Fibroblast of the aortic adventitia (primary cell): ENCODE measurements around the gene SERPINB12. TPM values are rescaled to one million over a fixed set of nuclear protein-coding genes. Genes with fewer than 3 reads are reported as not detected.
A peak's percentile ranks its signal among the peaks of the same experiment; 100 is the strongest.

Source experiments
- DNase-seq: peaks from one replicate; pipeline ENCODE4 v3.0.0-alpha.2; 2010; ENCODE audit warnings: low read depth
- H3K4me3 ChIP-seq: 2 replicates; pipeline ENCODE4 v1.5.1; 2011; ENCODE audit warnings: low read depth, mild to moderate bottlenecking, control low read depth, low read length, moderate library complexity
- total RNA-seq: library from RNA; depleted of rRNA; stranded (reverse); fragments of >200 nt; gene quantifications from 2 replicates; pipeline ENCODE4 v1.2.3, GENCODE V29; 2012; ENCODE audit warnings: low replicate concordance
- TF ChIP-seq, protein P1 (sequence below): IDR thresholded peaks from 2 replicates; pipeline ENCODE4 v1.5.1; 2011; ENCODE audit warnings: mild to moderate bottlenecking, low read length, control low read depth, inconsistent platforms; ENCODE audit not compliant: insufficient read depth

SERPINB12 gene
- total RNA-seq, 1 donor = not detected

DNA sequence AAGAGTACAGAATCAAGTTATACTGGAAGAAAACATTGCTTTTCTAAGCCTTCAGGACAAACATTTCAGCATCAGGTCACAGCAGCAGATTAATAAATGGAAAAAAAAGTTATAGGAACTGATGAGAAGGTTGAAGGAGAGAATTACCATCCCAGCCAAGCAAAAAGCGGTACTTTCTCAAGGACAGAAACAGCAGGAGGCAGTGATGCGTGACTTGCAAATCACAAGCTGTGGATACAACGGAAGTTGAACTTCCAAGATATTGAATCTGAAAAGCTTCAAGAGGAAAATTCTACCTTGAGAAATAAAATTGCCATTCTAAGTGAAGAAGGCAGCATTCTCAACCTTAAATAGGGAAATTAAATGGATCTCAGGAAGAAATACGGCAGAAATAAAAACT, 18.5 kb upstream of the SERPINB12 start:
- TF ChIP-seq, protein P1, sequence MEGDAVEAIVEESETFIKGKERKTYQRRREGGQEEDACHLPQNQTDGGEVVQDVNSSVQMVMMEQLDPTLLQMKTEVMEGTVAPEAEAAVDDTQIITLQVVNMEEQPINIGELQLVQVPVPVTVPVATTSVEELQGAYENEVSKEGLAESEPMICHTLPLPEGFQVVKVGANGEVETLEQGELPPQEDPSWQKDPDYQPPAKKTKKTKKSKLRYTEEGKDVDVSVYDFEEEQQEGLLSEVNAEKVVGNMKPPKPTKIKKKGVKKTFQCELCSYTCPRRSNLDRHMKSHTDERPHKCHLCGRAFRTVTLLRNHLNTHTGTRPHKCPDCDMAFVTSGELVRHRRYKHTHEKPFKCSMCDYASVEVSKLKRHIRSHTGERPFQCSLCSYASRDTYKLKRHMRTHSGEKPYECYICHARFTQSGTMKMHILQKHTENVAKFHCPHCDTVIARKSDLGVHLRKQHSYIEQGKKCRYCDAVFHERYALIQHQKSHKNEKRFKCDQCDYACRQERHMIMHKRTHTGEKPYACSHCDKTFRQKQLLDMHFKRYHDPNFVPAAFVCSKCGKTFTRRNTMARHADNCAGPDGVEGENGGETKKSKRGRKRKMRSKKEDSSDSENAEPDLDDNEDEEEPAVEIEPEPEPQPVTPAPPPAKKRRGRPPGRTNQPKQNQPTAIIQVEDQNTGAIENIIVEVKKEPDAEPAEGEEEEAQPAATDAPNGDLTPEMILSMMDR = no peak
- peak; percentile 16 for DNase-seq
- no peak overlapping the region for H3K4me3 ChIP-seq

DNA sequence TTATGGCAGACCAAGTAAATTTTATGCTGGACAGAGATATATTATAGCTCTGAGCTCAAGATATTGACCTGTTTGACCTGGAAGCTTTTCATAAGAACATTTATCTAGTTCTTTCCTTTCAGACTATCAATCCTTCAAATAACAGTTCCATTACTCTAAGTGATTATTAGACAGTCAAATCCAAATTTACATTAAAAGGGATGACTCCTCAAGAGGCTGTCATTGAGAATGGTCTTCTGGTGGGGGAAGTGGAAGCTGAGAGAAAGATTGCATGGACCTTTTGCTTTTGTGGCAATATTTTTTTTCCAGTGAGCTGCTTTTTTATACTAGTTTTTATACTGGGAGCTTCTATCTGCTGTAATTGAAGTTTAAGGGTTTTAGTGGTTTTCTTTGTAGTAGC, 14.9 kb upstream of the SERPINB12 start:
- no peak for DNase-seq
- no peak overlapping the region for H3K4me3 ChIP-seq
- TF ChIP-seq, protein P1 = no peak

DNA sequence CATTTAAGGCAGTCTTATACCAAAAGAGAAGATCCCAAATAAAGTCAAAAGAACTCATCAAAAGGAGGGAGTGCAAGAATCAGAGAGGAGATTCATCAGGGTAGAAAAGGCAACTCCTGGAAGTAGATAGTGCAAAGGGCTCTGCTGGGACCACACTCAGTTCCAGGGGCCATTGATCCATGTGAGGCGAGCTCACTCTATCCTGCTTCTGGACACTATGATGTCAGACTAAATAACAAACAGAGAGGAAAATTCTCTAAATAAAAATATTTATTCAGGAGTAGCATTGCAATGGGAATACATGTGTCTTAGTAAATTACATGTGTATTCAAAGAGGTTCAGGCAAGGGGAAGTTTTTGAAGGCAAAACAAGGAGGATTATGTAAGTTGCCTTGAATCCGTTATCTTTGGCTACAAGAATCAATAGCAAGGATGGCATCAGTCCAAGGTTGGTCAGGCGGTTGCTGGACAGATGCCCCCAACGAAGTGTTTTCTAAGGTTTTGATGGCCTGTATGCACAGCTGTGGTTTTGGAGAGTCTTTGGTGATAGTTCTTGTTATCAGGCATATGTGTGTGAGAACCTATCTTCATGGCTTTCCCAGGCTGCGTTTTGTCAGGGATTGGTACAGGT, 13.2 kb upstream of the SERPINB12 start:
- no peak overlapping the region for H3K4me3 ChIP-seq
- TF ChIP-seq, protein P1 = no peak
- no peak for DNase-seq

DNA sequence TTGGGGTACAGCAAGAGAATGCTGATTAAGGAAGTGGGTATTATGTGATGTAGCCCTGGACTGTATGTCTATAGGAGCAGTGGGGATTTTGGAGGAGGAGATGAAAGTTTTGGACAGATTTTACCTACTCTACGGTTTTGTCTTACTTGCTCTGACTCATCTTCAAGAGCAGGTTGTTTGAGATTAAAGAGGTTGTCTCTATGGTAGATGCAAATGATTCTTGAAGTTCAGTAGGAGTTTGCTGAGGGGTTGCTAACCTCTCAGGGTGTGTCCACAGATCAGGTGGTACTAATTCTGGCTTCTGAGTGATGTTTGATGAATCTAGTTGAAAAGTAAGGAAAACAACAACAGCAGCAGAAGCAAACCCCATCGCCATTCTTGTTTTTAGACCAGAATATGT, 9.7 kb upstream of the SERPINB12 start:
- no peak for DNase-seq
- TF ChIP-seq, protein P1 = no peak
- H3K4me3 ChIP-seq = no peak overlapping the region

DNA sequence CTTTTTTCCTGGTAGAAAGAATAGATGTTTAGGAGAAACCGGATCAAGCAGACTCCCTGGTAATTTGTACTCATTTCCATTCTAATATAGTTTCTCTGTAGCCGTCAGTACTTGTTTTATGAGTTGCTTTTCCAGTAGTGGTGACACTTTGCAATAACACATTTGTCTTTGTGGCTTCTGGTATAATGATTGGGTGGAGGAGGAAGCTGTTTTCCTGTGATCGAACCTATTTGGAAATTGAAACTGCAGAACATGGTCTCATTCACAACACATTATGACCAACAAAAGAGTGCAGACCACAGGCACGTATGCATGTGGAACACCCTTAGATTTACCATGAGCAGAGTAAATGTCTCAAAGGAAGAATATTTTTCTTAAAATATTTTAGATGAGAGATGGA, 7.6 kb upstream of the SERPINB12 start:
- DNase-seq = no peak
- TF ChIP-seq, protein P1 = no peak
- no peak overlapping the region for H3K4me3 ChIP-seq

DNA sequence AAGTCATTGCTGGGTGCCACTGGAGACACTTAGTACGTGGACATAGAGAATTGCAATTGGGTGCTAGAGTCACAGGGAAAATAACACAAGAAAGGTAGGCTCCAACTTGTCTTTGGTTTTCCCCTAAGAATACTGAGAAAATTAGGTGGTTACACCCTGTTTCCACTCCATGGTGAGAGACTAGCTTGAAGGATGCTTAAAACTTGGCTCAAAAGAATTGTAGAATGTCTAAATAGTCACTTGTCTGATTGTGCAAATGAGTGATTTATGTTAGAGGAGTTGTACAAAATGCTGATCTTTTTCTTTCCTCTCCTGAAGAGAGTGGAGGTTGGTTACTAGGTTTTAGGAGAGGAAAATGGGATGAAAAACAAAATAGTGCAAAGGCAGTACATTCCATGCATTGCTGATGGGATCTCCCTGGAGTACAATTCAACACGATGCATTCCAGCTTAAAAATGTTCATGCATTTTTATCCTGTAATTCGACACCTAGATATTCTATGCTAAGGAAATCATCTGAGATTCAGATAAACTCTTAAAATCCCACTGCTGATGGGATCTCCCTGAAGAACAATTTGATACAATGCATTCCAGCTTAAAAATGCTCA, 2.2 kb upstream of the SERPINB12 start:
- peak; percentile 70 for DNase-seq
- no peak overlapping the region for H3K4me3 ChIP-seq
- TF ChIP-seq, protein P1 = no peak
